CD1c-positive myeloid dendritic cell (primary cell): ENCODE measurements around the gene NBEA.

ENCODE experiments used
- DNase-seq: peaks from one replicate; pipeline ENCODE4 v3.0.0-alpha.2; 2016; ENCODE audit errors: extremely low spot score

NBEA gene

GRCh38 chr13:35593651-35594050 is 651.6 kb downstream of the NBEA start:
- no peak for DNase-seq

- DNase-seq = no peak
These were observed 652.0 kb downstream of the NBEA start for GRCh38 chr13:35594096-35594495.

GRCh38 chr13:35595181-35595580 is 653.1 kb downstream of the NBEA start:
- no peak for DNase-seq

GRCh38 chr13:35596321-35597030 is 654.4 kb downstream of the NBEA start:
- DNase-seq = no peak

- DNase-seq = no peak
These were observed 655.4 kb downstream of the NBEA start for GRCh38 chr13:35597451-35597850.

- no peak for DNase-seq
These were observed 656.2 kb downstream of the NBEA start for GRCh38 chr13:35598233-35598632.

GRCh38 chr13:35598790-35599369 is 656.8 kb downstream of the NBEA start:
- DNase-seq = no peak

- no peak for DNase-seq
These were observed 657.3 kb downstream of the NBEA start for GRCh38 chr13:35599384-35599783.

- DNase-seq = no peak
These were observed 658.1 kb downstream of the NBEA start for GRCh38 chr13:35600137-35600536.

- no peak for DNase-seq
These were observed 661.7 kb downstream of the NBEA start for GRCh38 chr13:35603593-35604285.

GRCh38 chr13:35614666-35615065 is 672.6 kb downstream of the NBEA start:
- no peak for DNase-seq

GRCh38 chr13:35617420-35617819 is 675.4 kb downstream of the NBEA start:
- DNase-seq = no peak

GRCh38 chr13:35618565-35619083 is 676.6 kb downstream of the NBEA start:
- DNase-seq = no peak

GRCh38 chr13:35621989-35622388 is 679.9 kb downstream of the NBEA start:
- DNase-seq = no peak

GRCh38 chr13:35629026-35629425 is 687.0 kb downstream of the NBEA start:
- DNase-seq = no peak

GRCh38 chr13:35630551-35631275 is 688.6 kb downstream of the NBEA start:
- peak; percentile 12 for DNase-seq

GRCh38 chr13:35631666-35632065 is 689.6 kb downstream of the NBEA start:
- DNase-seq = no peak

- DNase-seq = no peak
These were observed 701.6 kb downstream of the NBEA start for GRCh38 chr13:35643625-35644024.

- no peak for DNase-seq
These were observed 704.1 kb downstream of the NBEA start for GRCh38 chr13:35646056-35646774.

GRCh38 chr13:35648201-35648600 is 706.1 kb downstream of the NBEA start:
- no peak for DNase-seq

GRCh38 chr13:35649162-35649561 is 707.1 kb downstream of the NBEA start:
- DNase-seq = no peak

- no peak for DNase-seq
These were observed 717.7 kb downstream of the NBEA start for GRCh38 chr13:35659796-35660195.
